Stomach smooth muscle (tissue), 2 donors: ENCODE data around the gene ZBTB16.
A peak's percentile ranks its signal among the peaks of the same experiment; 100 is the strongest.

ENCODE experiments used
- H3K27ac ChIP-seq: one replicate; pipeline ENCODE4 v1.7.0; 2013; ENCODE audit warnings: mild to moderate bottlenecking, low read length, inconsistent platforms
- H3K27me3 ChIP-seq, 2 donors: one replicate each; pipeline ENCODE4 v1.7.0; 2013; ENCODE audit warnings: low read length in 2 of 2; ENCODE audit not compliant: insufficient read depth in 2 of 2, control insufficient read depth in 1 of 2
- H3K36me3 ChIP-seq, 2 donors: one replicate each; pipeline ENCODE4 v1.7.0; 2013; ENCODE audit warnings: low read length in 2 of 2; ENCODE audit not compliant: control insufficient read depth in 2 of 2, insufficient read depth in 2 of 2
- H3K4me1 ChIP-seq: one replicate; pipeline ENCODE4 v1.7.0; 2013; ENCODE audit warnings: low read length; ENCODE audit not compliant: control insufficient read depth, insufficient read depth
- H3K4me3 ChIP-seq, 2 donors: one replicate each; pipeline ENCODE4 v1.7.0; 2013; ENCODE audit warnings: low read length in 2 of 2
- H3K9ac ChIP-seq, 2 donors: one replicate each; pipeline ENCODE4 v1.7.0; 2013; ENCODE audit warnings: low read length in 2 of 2, mild to moderate bottlenecking in 1 of 2
- H3K9me3 ChIP-seq, 2 donors: one replicate each; pipeline ENCODE4 v1.7.0; 2013; ENCODE audit warnings: low read length in 2 of 2; ENCODE audit not compliant: control insufficient read depth in 2 of 2
- donor health status: healthy.
- donor health status: Pancreatic carcinoma.

The ZBTB16 gene

DNA sequence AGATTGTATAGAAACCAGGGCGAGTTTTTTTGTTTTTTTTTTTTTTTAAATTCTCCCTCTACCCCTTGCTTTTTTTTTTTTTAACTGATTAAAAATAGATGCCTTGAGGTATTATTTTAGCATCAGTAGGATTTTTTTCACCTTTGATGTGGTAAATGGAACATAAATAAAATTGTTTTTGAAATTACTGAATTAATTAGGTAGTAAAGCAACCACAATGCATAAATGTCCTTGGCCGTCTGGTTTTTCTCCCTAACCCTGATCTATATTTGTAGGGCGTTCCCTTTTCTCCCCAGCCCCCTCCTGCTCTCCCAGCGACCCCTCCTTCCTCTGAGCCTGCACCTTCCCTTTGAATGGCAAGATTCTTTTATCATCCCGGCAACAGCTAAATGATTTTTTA, 107.8 kb downstream of the ZBTB16 start:
- H3K4me1 ChIP-seq, result peaks cover 91% of the 10 kb centered on the region
- no peaks in the 10 kb centered on the region for H3K27me3 ChIP-seq
- no peaks in the 10 kb centered on the region for H3K9me3 ChIP-seq
- peak overlapping the region; percentile 82 to 94 for H3K9ac ChIP-seq
- no peaks in the 10 kb centered on the region for H3K36me3 ChIP-seq
- peak overlapping the region; percentile 100 for H3K27ac ChIP-seq
- H3K4me3 ChIP-seq, result peak overlapping the region; percentile 41 to 49

- peak overlapping the region; percentile 41 to 49 for H3K4me3 ChIP-seq
- H3K27ac ChIP-seq, result peak overlapping the region; percentile 100
- H3K9ac ChIP-seq, result peak overlapping the region; percentile 82 to 94
Observed at GRCh38 chr11:114167771-114168448, 108.4 kb downstream of the ZBTB16 start.

GRCh38 chr11:114168691-114169090, 109.2 kb downstream of the ZBTB16 start:
- Histone ChIP-seq H3K9me3 (no peaks in the 10 kb centered on the region), H3K27me3 (no peaks in the 10 kb centered on the region), H3K4me3 (peak overlapping the region; percentile 22 to 41), H3K36me3 (no peaks in the 10 kb centered on the region), H3K9ac (peak overlapping the region; percentile 82 to 94), H3K4me1 (peaks cover 95% of the 10 kb centered on the region), H3K27ac (peak overlapping the region; percentile 100)

More at GRCh38 chr11:114167771-114168448, 108.4 kb downstream of the ZBTB16 start:
- H3K27me3 ChIP-seq, result no peaks in the 10 kb centered on the region
- H3K36me3 ChIP-seq, result no peaks in the 10 kb centered on the region
- peaks cover 94% of the 10 kb centered on the region for H3K4me1 ChIP-seq
- no peaks in the 10 kb centered on the region for H3K9me3 ChIP-seq

GRCh38 chr11:114169321-114169749, 109.8 kb downstream of the ZBTB16 start:
- Histone ChIP-seq H3K4me3 (peak overlapping the region in 1 of 2 donors; percentile 22), H3K27ac (peak overlapping the region; percentile 100), H3K9me3 (no peaks in the 10 kb centered on the region), H3K36me3 (no peaks in the 10 kb centered on the region), H3K4me1 (peaks cover 95% of the 10 kb centered on the region), H3K27me3 (no peaks in the 10 kb centered on the region), H3K9ac (peak overlapping the region in 1 of 2 donors; percentile 94)

DNA sequence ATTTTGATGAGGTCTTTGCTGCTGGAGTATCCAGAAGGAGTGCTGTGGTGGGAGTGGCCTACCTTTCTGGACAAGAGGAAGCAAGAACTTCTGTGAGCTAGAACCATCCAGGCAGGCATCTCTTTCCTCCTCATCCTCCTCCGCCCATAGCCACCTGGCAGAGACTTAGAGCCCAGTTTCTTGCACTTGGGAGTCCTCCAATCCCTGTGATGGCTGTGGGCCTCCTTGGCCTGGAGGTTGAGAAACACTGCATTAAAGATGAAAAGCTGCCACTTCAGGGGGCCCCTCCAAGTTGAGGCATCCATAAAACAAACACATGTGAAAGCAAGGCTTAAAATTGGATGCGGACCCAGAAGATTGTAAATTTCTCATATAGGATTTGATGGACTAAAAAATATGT, 110.3 kb downstream of the ZBTB16 start:
- H3K4me3 ChIP-seq, result no peak overlapping the region
- peaks cover 95% of the 10 kb centered on the region for H3K4me1 ChIP-seq
- no peaks in the 10 kb centered on the region for H3K36me3 ChIP-seq
- no peaks in the 10 kb centered on the region for H3K27me3 ChIP-seq
- H3K9me3 ChIP-seq, result no peaks in the 10 kb centered on the region
- H3K9ac ChIP-seq, result no peak overlapping the region
- peak overlapping the region; percentile 100 for H3K27ac ChIP-seq

DNA sequence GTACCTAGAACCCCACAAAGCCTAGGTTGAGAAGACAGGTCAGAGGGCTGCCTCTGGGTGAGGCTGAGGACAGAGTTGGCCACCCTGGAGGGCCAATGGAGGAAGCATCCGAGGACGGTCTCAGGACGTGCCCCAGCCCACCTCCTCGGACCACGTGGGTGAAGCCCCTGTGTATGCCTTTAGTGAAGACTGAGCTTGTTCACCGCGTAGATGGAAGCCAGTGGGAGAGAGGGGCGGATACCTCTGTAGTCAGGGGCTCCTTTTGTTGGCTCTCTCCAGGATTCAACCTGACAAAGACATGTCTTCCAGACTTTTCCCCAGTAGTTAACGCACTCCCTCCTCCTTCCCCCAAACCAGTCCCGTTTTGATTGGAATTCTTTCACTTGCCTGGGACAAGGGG, 110.7 kb downstream of the ZBTB16 start:
- peaks cover 95% of the 10 kb centered on the region for H3K4me1 ChIP-seq

GRCh38 chr11:114171257-114172054, 111.9 kb downstream of the ZBTB16 start:
- Histone ChIP-seq H3K9me3 (no peaks in the 10 kb centered on the region), H3K4me1 (peaks cover 95% of the 10 kb centered on the region), H3K4me3 (peak overlapping the region in 1 of 2 donors; percentile 47), H3K36me3 (no peaks in the 10 kb centered on the region), H3K9ac (peak overlapping the region; percentile 53 to 60), H3K27me3 (no peaks in the 10 kb centered on the region), H3K27ac (peak overlapping the region; percentile 100)

More for the DNA sequence above, 110.7 kb downstream of the ZBTB16 start:
- H3K27ac ChIP-seq, result peak overlapping the region; percentile 100
- peak overlapping the region in 1 of 2 donors; percentile 29 for H3K9ac ChIP-seq
- no peaks in the 10 kb centered on the region for H3K9me3 ChIP-seq
- no peaks in the 10 kb centered on the region for H3K27me3 ChIP-seq
- no peaks in the 10 kb centered on the region for H3K36me3 ChIP-seq
- no peak overlapping the region for H3K4me3 ChIP-seq

DNA sequence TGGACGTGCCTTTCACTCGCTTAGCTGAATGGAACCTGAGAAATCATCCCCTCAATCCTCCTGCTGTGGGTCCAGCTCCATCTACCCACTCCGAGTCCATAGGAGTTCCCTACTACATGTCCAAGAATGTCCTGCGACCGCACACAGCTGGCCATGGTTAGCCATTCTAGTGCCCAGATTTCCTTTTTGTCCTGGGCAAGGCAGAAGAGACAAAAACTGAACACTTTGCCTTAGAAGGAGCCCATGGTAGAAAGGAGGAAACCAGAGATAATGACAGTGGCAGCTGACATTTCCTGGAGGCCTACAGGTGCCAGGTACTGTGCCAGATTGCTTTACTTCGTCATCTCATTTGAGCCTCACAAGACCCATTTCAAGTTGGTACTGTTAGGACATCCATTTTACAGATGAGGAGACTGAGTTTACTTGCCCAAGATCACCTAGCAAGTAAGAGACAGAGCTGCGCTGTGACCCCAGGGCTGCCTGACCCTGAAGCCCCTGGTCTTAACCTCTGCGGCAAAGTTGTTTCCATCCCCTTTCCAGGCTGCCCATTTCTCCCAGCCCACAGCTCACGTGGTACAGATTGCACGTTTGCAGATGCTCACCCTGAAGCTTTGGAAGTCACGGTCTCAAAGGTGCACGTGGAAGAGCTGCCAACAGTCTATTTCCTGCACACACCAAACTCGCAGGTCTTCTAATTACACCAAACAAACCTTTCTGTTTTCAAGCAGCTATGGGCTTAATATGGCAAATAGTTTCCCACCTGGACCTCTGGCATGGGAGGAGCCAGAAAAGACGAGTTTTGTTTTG, 112.7 kb downstream of the ZBTB16 start:
- Histone ChIP-seq H3K9ac (peak overlapping the region; percentile 53 to 60), H3K36me3 (no peaks in the 10 kb centered on the region), H3K27ac (peak overlapping the region; percentile 100), H3K4me1 (peaks cover 100% of the 10 kb centered on the region), H3K9me3 (no peaks in the 10 kb centered on the region), H3K27me3 (no peaks in the 10 kb centered on the region), H3K4me3 (peak overlapping the region in 1 of 2 donors; percentile 47)

DNA sequence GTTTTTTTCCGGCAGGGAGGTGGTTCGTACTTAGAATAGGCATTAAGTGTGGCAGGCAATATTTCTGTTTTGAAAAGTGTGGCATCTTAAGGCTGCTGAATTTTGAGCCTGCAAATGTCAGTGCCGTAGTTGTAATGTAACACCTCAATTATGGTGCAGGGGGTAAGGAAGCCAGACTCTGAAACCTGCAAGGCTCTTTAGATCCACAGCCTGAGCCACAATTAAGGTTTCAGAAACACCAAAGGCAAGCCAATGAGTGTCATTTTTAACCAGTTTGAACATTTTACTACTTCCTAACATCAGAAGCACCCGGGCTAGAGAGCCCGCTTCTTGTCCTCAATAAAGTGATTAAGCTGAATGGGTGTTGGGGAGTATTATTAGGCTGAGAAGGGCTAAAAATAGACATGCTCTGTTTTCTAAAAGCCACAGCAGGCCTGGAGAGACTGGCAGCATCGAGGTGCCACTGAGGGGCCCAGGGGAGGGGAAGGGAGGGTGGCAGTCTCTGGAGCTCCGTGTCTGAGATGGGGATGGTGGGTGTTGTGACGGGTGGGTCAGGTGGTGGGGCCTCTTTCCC, 113.4 kb downstream of the ZBTB16 start:
- H3K36me3 ChIP-seq, result no peaks in the 10 kb centered on the region
- peak overlapping the region in 1 of 2 donors; percentile 47 for H3K4me3 ChIP-seq
- peak overlapping the region; percentile 100 for H3K27ac ChIP-seq
- peak overlapping the region; percentile 53 to 60 for H3K9ac ChIP-seq
- H3K9me3 ChIP-seq, result no peaks in the 10 kb centered on the region
- no peaks in the 10 kb centered on the region for H3K27me3 ChIP-seq
- H3K4me1 ChIP-seq, result peaks cover 100% of the 10 kb centered on the region

DNA sequence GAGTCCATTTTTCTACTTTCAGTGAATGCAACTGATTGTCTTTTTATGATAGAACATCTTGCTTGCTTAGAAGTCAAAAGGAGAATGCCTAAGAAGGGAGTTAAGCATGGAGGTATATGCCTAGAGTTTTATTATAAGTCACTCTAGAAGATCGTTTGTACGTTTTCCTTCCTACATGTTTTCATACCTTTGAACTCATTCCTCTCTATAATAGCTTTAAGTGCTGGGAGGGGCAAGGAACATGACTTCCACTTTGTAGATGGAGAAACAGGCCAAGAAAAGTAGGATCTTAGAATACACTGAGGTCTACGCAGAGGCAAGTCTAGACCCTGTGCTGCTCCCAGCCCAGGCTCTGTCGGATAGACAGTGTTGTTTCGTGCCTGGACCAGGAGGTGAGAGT, 114.3 kb downstream of the ZBTB16 start:
- H3K27ac ChIP-seq, result peak overlapping the region; percentile 100
- peak overlapping the region in 1 of 2 donors; percentile 53 for H3K9ac ChIP-seq
- peaks cover 100% of the 10 kb centered on the region for H3K4me1 ChIP-seq
- H3K27me3 ChIP-seq, result no peaks in the 10 kb centered on the region
- peak overlapping the region in 1 of 2 donors; percentile 47 for H3K4me3 ChIP-seq
- H3K36me3 ChIP-seq, result no peaks in the 10 kb centered on the region
- H3K9me3 ChIP-seq, result no peaks in the 10 kb centered on the region
